Loucy (cell line): Measurements from ENCODE around the gene RPF1.

ENCODE experiments used
- EZH2phosphoT487 ChIP-seq: fragments of 200-600 bp; IDR thresholded peaks from 2 replicates; pipeline ENCODE4 v1.6.1; 2018; ENCODE audit warnings: antibody characterized with exemption, mild to moderate bottlenecking, moderate library complexity, borderline replicate concordance
- TF ChIP-seq, protein P1 (sequence below): fragments of 200-600 bp; sonication (generic); conservative IDR thresholded peaks from 2 replicates; pipeline ENCODE4 v1.5.1; 2014; ENCODE audit warnings: mild to moderate bottlenecking, antibody characterized with exemption, low read length

- TF ChIP-seq, protein P1, sequence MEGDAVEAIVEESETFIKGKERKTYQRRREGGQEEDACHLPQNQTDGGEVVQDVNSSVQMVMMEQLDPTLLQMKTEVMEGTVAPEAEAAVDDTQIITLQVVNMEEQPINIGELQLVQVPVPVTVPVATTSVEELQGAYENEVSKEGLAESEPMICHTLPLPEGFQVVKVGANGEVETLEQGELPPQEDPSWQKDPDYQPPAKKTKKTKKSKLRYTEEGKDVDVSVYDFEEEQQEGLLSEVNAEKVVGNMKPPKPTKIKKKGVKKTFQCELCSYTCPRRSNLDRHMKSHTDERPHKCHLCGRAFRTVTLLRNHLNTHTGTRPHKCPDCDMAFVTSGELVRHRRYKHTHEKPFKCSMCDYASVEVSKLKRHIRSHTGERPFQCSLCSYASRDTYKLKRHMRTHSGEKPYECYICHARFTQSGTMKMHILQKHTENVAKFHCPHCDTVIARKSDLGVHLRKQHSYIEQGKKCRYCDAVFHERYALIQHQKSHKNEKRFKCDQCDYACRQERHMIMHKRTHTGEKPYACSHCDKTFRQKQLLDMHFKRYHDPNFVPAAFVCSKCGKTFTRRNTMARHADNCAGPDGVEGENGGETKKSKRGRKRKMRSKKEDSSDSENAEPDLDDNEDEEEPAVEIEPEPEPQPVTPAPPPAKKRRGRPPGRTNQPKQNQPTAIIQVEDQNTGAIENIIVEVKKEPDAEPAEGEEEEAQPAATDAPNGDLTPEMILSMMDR, result no peak
- TF ChIP-seq EZH2phosphoT487, result no peak
These were observed 31.6 kb downstream of the RPF1 start for GRCh38 chr1:84510668-84511067.
